Right lobe of liver (tissue), 6 donors: ENCODE data around the gene PSKH1. TPM values are rescaled to one million over a fixed set of nuclear protein-coding genes. Genes with fewer than 3 reads are reported as not detected.

Source experiments
- ATAC-seq, 4 donors: fragments of 200-7000 bp; cut with Tn5 transposase; one replicate each; pipeline ENCODE4 v1.9.1; 2020; ENCODE audit warnings: mild to moderate bottlenecking in 4 of 4, moderate library complexity in 4 of 4
- DNase-seq, 3 donors: peaks; one replicate each; pipeline ENCODE4 v3.0.0-alpha.2; 2020
- H3K27ac ChIP-seq, 3 donors: fragments of 200-600 bp; one replicate each; pipeline ENCODE4 v1.8.0; 2022
- H3K27me3 ChIP-seq, 2 donors: fragments of 200-600 bp; one replicate each; pipeline ENCODE4 v1.8.0; 2022
- H3K36me3 ChIP-seq, 4 donors: fragments of 200-600 bp; sonication (generic) in 1 of 4; one replicate each; pipeline versions ENCODE4 v1.5.1 to v1.8.0; 2017 to 2022; ENCODE audit warnings: control low read depth in 1 of 4
- H3K4me1 ChIP-seq, 4 donors: fragments of 200-600 bp; sonication (generic) in 1 of 4; one replicate each; pipeline versions ENCODE4 v1.5.1 to v1.8.0; 2017 to 2022; ENCODE audit warnings: control low read depth in 1 of 4
- H3K4me3 ChIP-seq, 3 donors: fragments of 200-600 bp; one replicate each; pipeline ENCODE4 v1.8.0; 2022
- H3K9me3 ChIP-seq, 4 donors: fragments of 200-600 bp; sonication (generic) in 1 of 4; one replicate each; pipeline versions ENCODE4 v1.5.1 to v1.8.0; 2017 to 2022; ENCODE audit warnings: control low read depth in 1 of 4
- CTCF ChIP-seq, 4 donors: fragments of 200-600 bp in 3 of 4; fragments of 450-650 bp in 1 of 4; IDR thresholded peaks; one replicate each; pipeline versions ENCODE4 v1.5.1 to v1.8.0; 2016 to 2022; ENCODE audit warnings: antibody characterized with exemption in 4 of 4, mild to moderate bottlenecking in 2 of 4
- POLR2A ChIP-seq: fragments of 450-650 bp; IDR thresholded peaks from one replicate; pipeline ENCODE4 v1.6.1; 2017; ENCODE audit warnings: antibody characterized with exemption, mild to moderate bottlenecking
- WGBS: methylation state at CpG from one replicate; pipeline ENCODE4 v1.1.6; 2018; ENCODE audit warnings: low coverage, low lambda C conversion rate; ENCODE audit not compliant: insufficient coverage; ENCODE audit errors: missing lambda C conversion rate; 5-methylcytosine and 5-hydroxymethylcytosine counted together
- intact Hi-C, 2 donors: fragments of 100-400 bp; cut with DNase I; formaldehyde crosslinking; loops; one replicate each; pipeline versions ENCODE4 v1.11.2 to v1.14.1; 2022
- total RNA-seq, 6 experiments: library from RNA; depleted of rRNA in 2 of 6; stranded (reverse); fragments of >200 nt in 2 of 6; fragmentation: NEBNext Ultra II Directional in 3 of 6; extraction: Animal tissue kit (Norgen Biotek cat#: 25700) in 3 of 6; gene quantifications; one replicate each; pipeline versions ENCODE4 v1.1.0 to v1.2.4, GENCODE V29; 2016 to 2023
- donor health status: DM: no; HTN: yes; CAD: no.
- donor health status: DM: no; HTN: no; CAD: no.
- donor health status: DM: no; HTN: no; CAD: no.
- donor health status: DM: no; HTN: yes; CAD: no.
- donor health status: DM: no; HTN: yes; CAD: no.

PSKH1 gene
- total RNA-seq, 6 experiments from 2014 or later = 6.7 to 22.6 (median 13.2) TPM

GRCh38 chr16:67930191-67930590 lies 37.1 kb downstream of the PSKH1 start:
- ATAC-seq = no peak
- Histone ChIP-seq H3K4me3 (no peak overlapping the region), H3K9me3 (no peaks in the 10 kb centered on the region), H3K27me3 (no peaks in the 10 kb centered on the region), H3K4me1 (peaks cover 0 to 5% (median 2%) of the 10 kb centered on the region in 4 donors), H3K27ac (no peak overlapping the region), H3K36me3 (peaks cover 0 to 4% (median 1%) of the 10 kb centered on the region in 4 donors)
- 87% methylated on average over 9 of the region's 14 CpGs for WGBS
- intact Hi-C loops = no loop called here
- TF ChIP-seq POLR2A = no peak
- no peak for TF ChIP-seq CTCF (IDR thresholded peaks at IDR 0.05)
- no peak for DNase-seq

DNA sequence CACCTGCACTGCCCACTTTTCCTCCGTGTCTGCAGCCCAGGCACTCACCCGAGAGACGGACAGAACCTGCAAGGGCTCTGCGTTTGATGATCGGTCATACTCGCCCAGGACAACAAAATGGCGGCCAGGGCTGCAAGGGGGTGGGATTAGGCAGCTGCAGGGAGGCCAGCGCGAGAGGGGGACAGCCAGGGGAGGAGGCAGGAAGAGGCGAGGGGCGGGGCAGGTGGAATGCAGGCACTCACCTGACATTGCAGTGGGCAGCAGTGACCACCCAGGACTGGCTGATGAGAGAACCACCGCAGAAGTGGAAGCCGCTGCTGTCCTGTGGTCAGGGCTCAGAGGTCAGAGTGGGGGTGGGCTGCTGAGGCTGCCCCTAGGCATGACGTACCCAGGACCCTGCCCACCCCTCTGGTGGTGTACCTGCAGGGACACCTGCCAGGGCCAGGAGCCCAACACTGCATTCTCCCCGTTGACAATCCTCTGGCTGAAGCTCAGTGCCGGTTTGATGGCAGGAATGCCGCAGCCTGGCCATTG lies 37.7 kb downstream of the PSKH1 start:
- DNase-seq (no peak), ATAC-seq (no peak)
- WGBS = 89% methylated on average over 7 of the region's 17 CpGs
- H3K27me3 ChIP-seq = no peaks in the 10 kb centered on the region
- H3K36me3 ChIP-seq = peaks cover 0 to 4% (median 1%) of the 10 kb centered on the region in 4 donors
- peaks cover 0 to 8% (median 3%) of the 10 kb centered on the region in 4 donors for H3K4me1 ChIP-seq
- intact Hi-C loops = no loop called here
- TF ChIP-seq CTCF (IDR thresholded peaks at IDR 0.05) (no peak), POLR2A (no peak)
- H3K27ac ChIP-seq = no peak overlapping the region
- no peak overlapping the region for H3K4me3 ChIP-seq
- no peaks in the 10 kb centered on the region for H3K9me3 ChIP-seq

DNA sequence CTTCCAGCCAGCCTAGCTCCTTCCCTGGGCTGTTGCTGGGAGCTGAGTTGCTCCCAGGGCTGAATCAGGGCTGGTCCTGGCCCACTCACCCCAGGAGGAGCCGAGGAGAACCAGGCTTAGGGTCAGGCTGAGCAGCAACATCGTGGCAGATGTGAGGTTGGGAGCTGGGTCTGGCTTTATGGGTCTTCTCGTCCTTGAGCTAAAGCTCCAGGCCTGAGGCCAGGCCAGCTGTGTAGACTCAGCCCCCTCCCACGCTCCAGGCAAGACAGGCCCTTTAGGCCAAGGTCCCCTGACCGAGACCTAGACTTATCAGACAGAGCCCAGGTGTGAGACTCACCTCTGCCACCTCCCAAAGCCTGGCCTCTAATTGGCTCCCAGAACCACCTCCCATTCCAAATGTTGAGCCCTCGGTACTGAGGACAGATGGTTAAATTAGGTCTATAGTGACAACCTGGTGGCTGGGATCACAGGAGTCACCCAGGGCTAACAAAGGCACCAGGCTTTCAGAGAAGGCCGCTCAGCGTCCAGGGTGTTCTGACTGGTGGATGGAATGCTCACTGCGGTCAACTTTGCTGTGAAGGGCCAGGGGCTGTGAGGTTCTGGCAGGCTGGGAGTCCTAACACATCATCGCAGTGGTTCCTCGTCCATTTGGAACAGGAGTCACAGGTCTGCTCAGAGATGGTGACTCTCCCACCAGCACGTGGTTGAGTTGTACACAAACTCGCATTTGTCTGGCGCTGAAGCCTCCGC lies 38.8 kb downstream of the PSKH1 start, which contains the start of gene CTRL:
Gene CTRL (minus strand): TSS at position 151 of the 750 bp plus-strand sequence. CDS start 10 bp downstream, at position 141.
- Histone ChIP-seq H3K27ac (no peak within 1 kb of the TSS), H3K27me3 (no peaks in the 10 kb centered on the region), H3K4me3 (no peak within 1 kb of the TSS), H3K36me3 (peaks cover 0 to 4% (median 1%) of the 10 kb centered on the region in 4 donors), H3K4me1 (peaks cover 0 to 9% (median 3%) of the 10 kb centered on the region in 4 donors), H3K9me3 (no peaks in the 10 kb centered on the region)
- intact Hi-C loops = no loop called here
- DNase-seq (no peak), ATAC-seq (no peak)
- TF ChIP-seq CTCF (IDR thresholded peaks at IDR 0.05) (no peak), POLR2A (no peak)
- 100% methylated on average over 1 of the region's 15 CpGs for WGBS

GRCh38 chr16:67932462-67932840 lies 39.4 kb downstream of the PSKH1 start:
- Histone ChIP-seq H3K4me1 (peaks cover 0 to 15% (median 3%) of the 10 kb centered on the region in 4 donors), H3K9me3 (no peaks in the 10 kb centered on the region), H3K36me3 (peaks cover 0 to 4% (median under 1%) of the 10 kb centered on the region in 4 donors), H3K4me3 (no peak overlapping the region), H3K27me3 (no peaks in the 10 kb centered on the region), H3K27ac (no peak overlapping the region)
- intact Hi-C loops = no loop called here
- TF ChIP-seq CTCF (IDR thresholded peaks at IDR 0.05) (no peak), POLR2A (no peak)
- DNase-seq (no peak), ATAC-seq (no peak)
- no CpG with 5 or more reads among the region's 4 CpGs for WGBS
